ENCODE data around the gene RCC2. TPM values are rescaled to one million over a fixed set of nuclear protein-coding genes. Genes with fewer than 3 reads are reported as not detected.

Gene RCC2
- polyA plus RNA-seq, 1 of the 3 experiments (the other 2 are of a cell fraction): 53.8 TPM

GRCh38 chr1:17416389-17416788, 23.1 kb downstream of the RCC2 start:
- Histone ChIP-seq H3K36me3 (replicated peaks in 1 of 2; ENCODE audit: control insufficient read depth in 1 of 2, insufficient read depth in 2 of 2, low read length in 1 of 2) (peaks cover 78 to 89% of the 10 kb centered on the region in 2 experiments), H4K20me1 (ENCODE audit: insufficient read depth) (peaks cover 9% of the 10 kb centered on the region; the same call in 1 of the 2 replicates), H3K27ac (ENCODE audit: low read depth in 2 of 2, low read length in 1 of 2) (no peak overlapping the region), H3K9me3 (no peaks in the 10 kb centered on the region), H3F3A (replicated peaks; ENCODE audit: insufficient read depth) (peaks cover 12% of the 10 kb centered on the region), H3K4me1 (ENCODE audit: control insufficient read depth in 1 of 2, insufficient read depth in 2 of 2, low read depth in 1 of 2, low read length in 1 of 2) (no peaks in the 10 kb centered on the region; a peak in 1 of 4 replicates), H3K27me3 (ENCODE audit: insufficient read depth) (no peaks in the 10 kb centered on the region), H3K4me2 (no peak overlapping the region), H3K9ac (no peak overlapping the region), H2AFZ (ENCODE audit: low read depth) (no peak overlapping the region), H3K4me3 (ENCODE audit: low read depth in 2 of 2, low read length in 1 of 2) (no peak overlapping the region), H3K9me2 (no peaks in the 10 kb centered on the region), H3K79me2 (ENCODE audit: insufficient read depth) (peaks cover 34% of the 10 kb centered on the region; the same call in 1 of the 2 replicates)
- TF ChIP-seq RAD21 (IDR thresholded peaks at IDR 0.05; ENCODE audit: low read length): no peak
- CTCF ChIA-PET: interaction anchor here (1.3 to 1.7 kb wide), 2 partner anchors 10 to 190 kb away, joined by 6 to 9 read pairs; no protein-coding TSS in a partner anchor
- POLR2A ChIA-PET: no interaction called here
- no peak for DNase-seq
- WGBS (ENCODE audit: low lambda C conversion rate): 96% methylated on average over 19 of the region's 20 CpGs

GRCh38 chr1:17414022-17414421, 25.5 kb downstream of the RCC2 start:
- TF ChIP-seq ELF1 (IDR thresholded peaks at IDR 0.05) (no peak), MAX (IDR thresholded peaks at IDR 0.05; ENCODE audit: low read depth) (no peak), EZH2phosphoT487 (IDR thresholded peaks at IDR 0.05; ENCODE audit: borderline replicate concordance, low read depth) (no peak), TCF12 (IDR thresholded peaks at IDR 0.05) (no peak), SIN3A (IDR thresholded peaks at IDR 0.05; ENCODE audit: borderline replicate concordance, low read depth, low read length) (no peak), NFIC (IDR thresholded peaks at IDR 0.05; ENCODE audit: borderline replicate concordance) (no peak)
- Histone ChIP-seq H3K9me3 (no peaks in the 10 kb centered on the region), H3K36me3 (replicated peaks in 1 of 2; ENCODE audit: control insufficient read depth in 1 of 2, insufficient read depth in 2 of 2, low read length in 1 of 2) (peaks cover 74 to 92% of the 10 kb centered on the region in 2 experiments), H3K9ac (no peak overlapping the region), H2AFZ (ENCODE audit: low read depth) (no peak overlapping the region), H3K4me1 (ENCODE audit: control insufficient read depth in 1 of 2, insufficient read depth in 2 of 2, low read depth in 1 of 2, low read length in 1 of 2) (peaks cover 0 to 5% of the 10 kb centered on the region in 2 experiments; a peak in 1 of 4 replicates), H4K20me1 (ENCODE audit: insufficient read depth) (peaks cover 8% of the 10 kb centered on the region; the same call in 1 of the 2 replicates), H3K27me3 (ENCODE audit: insufficient read depth) (no peaks in the 10 kb centered on the region), H3K79me2 (ENCODE audit: insufficient read depth) (peaks cover 28% of the 10 kb centered on the region; the same call in 1 of the 2 replicates), H3K9me2 (no peaks in the 10 kb centered on the region), H3K27ac (ENCODE audit: low read depth in 2 of 2, low read length in 1 of 2) (no peak overlapping the region), H3K4me2 (no peak overlapping the region), H3F3A (replicated peaks; ENCODE audit: insufficient read depth) (no peaks in the 10 kb centered on the region), H3K4me3 (ENCODE audit: low read depth in 2 of 2, low read length in 1 of 2) (no peak overlapping the region)
- no peak for DNase-seq
- WGBS (ENCODE audit: low lambda C conversion rate): 94% methylated on average over 2 of the region's 2 CpGs
- CTCF ChIA-PET: no interaction called here
- POLR2A ChIA-PET: no interaction called here

- 98% methylated on average over 14 of the region's 16 CpGs for WGBS (ENCODE audit: low lambda C conversion rate)
- ChIA-PET CTCF (interaction anchor here (0.9 kb wide), 1 partner anchor 175 kb away, joined by 4 read pairs; no protein-coding TSS in a partner anchor), POLR2A (interaction anchor here (0.8 kb wide), 1 partner anchor 21 kb away, joined by 3 read pairs; no protein-coding TSS in a partner anchor)
- no peaks in the 10 kb centered on the region for H3K27me3 ChIP-seq (ENCODE audit: insufficient read depth)
- no peak overlapping the region for H3K4me2 ChIP-seq
- H3K36me3 ChIP-seq (replicated peaks in 1 of 2; ENCODE audit: control insufficient read depth in 1 of 2, insufficient read depth in 2 of 2, low read length in 1 of 2): peaks cover 64 to 95% of the 10 kb centered on the region in 2 experiments
- H3F3A ChIP-seq (replicated peaks; ENCODE audit: insufficient read depth): peaks cover 6% of the 10 kb centered on the region
- no peak overlapping the region for H3K9ac ChIP-seq
- no peak for DNase-seq
- H3K27ac ChIP-seq (ENCODE audit: low read depth in 2 of 2, low read length in 1 of 2): no peak overlapping the region
- H2AFZ ChIP-seq (ENCODE audit: low read depth): no peak overlapping the region
- no peak overlapping the region for H3K4me3 ChIP-seq (ENCODE audit: low read depth in 2 of 2, low read length in 1 of 2)
- H4K20me1 ChIP-seq (ENCODE audit: insufficient read depth): 0 out of 2 replicates have a peak, but pooled peaks cover 6% of the 10 kb centered on the region
- peaks cover 0 to 5% of the 10 kb centered on the region in 2 experiments; a peak in 1 of 4 replicates for H3K4me1 ChIP-seq (ENCODE audit: control insufficient read depth in 1 of 2, insufficient read depth in 2 of 2, low read depth in 1 of 2, low read length in 1 of 2)
- no peaks in the 10 kb centered on the region for H3K9me2 ChIP-seq
- H3K9me3 ChIP-seq: no peaks in the 10 kb centered on the region
- H3K79me2 ChIP-seq (ENCODE audit: insufficient read depth): peaks cover 16% of the 10 kb centered on the region; the same call in 1 of the 2 replicates
- TF ChIP-seq MAX (IDR thresholded peaks at IDR 0.05; ENCODE audit: low read depth) (no peak), USF2 (IDR thresholded peaks at IDR 0.05; ENCODE audit: borderline replicate concordance, low read depth, low read length) (no peak), YY1 (IDR thresholded peaks at IDR 0.05; ENCODE audit: low read depth) (no peak), RXRA (IDR thresholded peaks at IDR 0.05; ENCODE audit: borderline replicate concordance, low read depth) (no peak), USF1 (IDR thresholded peaks at IDR 0.05; ENCODE audit: borderline replicate concordance, low read depth) (no peak), EZH2phosphoT487 (IDR thresholded peaks at IDR 0.05; ENCODE audit: borderline replicate concordance, low read depth) (no peak), TAF1 (IDR thresholded peaks at IDR 0.05; ENCODE audit: borderline replicate concordance, low read depth, low read length) (no peak), RCOR1 (IDR thresholded peaks at IDR 0.05; ENCODE audit: low read length) (no peak), POLR2AphosphoS5 (IDR thresholded peaks at IDR 0.05; ENCODE audit: low read depth, low read length) (no peak), NFIC (IDR thresholded peaks at IDR 0.05; ENCODE audit: borderline replicate concordance) (no peak), TEAD4 (IDR thresholded peaks at IDR 0.05; ENCODE audit: borderline replicate concordance, insufficient read depth) (no peak), IRF3 (IDR thresholded peaks at IDR 0.05; ENCODE audit: low read depth, low read length) (no peak), SMC3 (IDR thresholded peaks at IDR 0.05; ENCODE audit: low read depth, low read length) (no peak), TCF12 (IDR thresholded peaks at IDR 0.05) (no peak)
Measured at GRCh38 chr1:17412093-17412870, 27.2 kb downstream of the RCC2 start.
